Measurements from ENCODE around the gene GABBR1. TPM values are rescaled to one million over a fixed set of nuclear protein-coding genes. Genes with fewer than 3 reads are reported as not detected.

GABBR1 gene
- polyA plus RNA-seq, 1 donor (not counting 4 experiments of a cell fraction or from before 2014, with no cell fraction given) = 18.9 TPM

GRCh38 chr6:29603456-29603855, 29.5 kb downstream of the GABBR1 start:
- dilution Hi-C loops (cut with MboI; ENCODE audit: extremely low pct_ligation_motif_present, low sequenced_read_pairs) = no loop called here
- no peak for DNase-seq (ENCODE audit: low read depth, low spot score)

GRCh38 chr6:29602564-29603361, 30.2 kb downstream of the GABBR1 start:
- peaks cover 41% of the 10 kb centered on the region in 2 experiments for H3K36me3 ChIP-seq (ENCODE audit: control insufficient read depth in 2 of 2, extremely low read depth in 1 of 2, insufficient read depth in 2 of 2, low read length in 2 of 2)
- H3K9me1 ChIP-seq (ENCODE audit: control insufficient read depth, extremely low read depth, insufficient read depth, low read length) = no peaks in the 10 kb centered on the region
- DNase-seq (ENCODE audit: low read depth, low spot score) (no peak), FAIRE-seq (no peak)
- H4K20me1 ChIP-seq (ENCODE audit: control insufficient read depth, extremely low read depth, insufficient read depth, low read length) = no peaks in the 10 kb centered on the region
- H3K27ac ChIP-seq (ENCODE audit: control insufficient read depth, insufficient read depth, low read length) = no peak overlapping the region
- no peaks in the 10 kb centered on the region for H3K4me1 ChIP-seq (ENCODE audit: control insufficient read depth, extremely low read depth, insufficient read depth, low read length)
- no peak overlapping the region for H3K9ac ChIP-seq (ENCODE audit: control insufficient read depth, extremely low read depth, insufficient read depth, low read length)
- H3K9me3 ChIP-seq (ENCODE audit: control insufficient read depth, low read depth, low read length) = no peaks in the 10 kb centered on the region
- no peaks in the 10 kb centered on the region for H3K79me2 ChIP-seq (ENCODE audit: control insufficient read depth, insufficient read depth, low read length)
- no peak overlapping the region for H2AFZ ChIP-seq (ENCODE audit: control insufficient read depth, low read length)
- dilution Hi-C loops (cut with MboI; ENCODE audit: extremely low pct_ligation_motif_present, low sequenced_read_pairs) = no loop called here
- H3K4me3 ChIP-seq (ENCODE audit: control insufficient read depth in 2 of 3, extremely low read depth in 1 of 3, insufficient read depth in 2 of 3, low read depth in 1 of 3, low read length in 3 of 3) = no peak overlapping the region
- TF ChIP-seq EZH2 (IDR thresholded peaks at IDR 0.05; ENCODE audit: low read length) = no peak
- no peak for TF ChIP-seq CTCF (optimal IDR thresholded peaks at IDR 0.05 in 1 of 3, IDR thresholded peaks at IDR 0.05 in 1 of 3, conservative IDR thresholded peaks at IDR 0.05 in 1 of 3; ENCODE audit: extremely low read depth in 1 of 3, insufficient read depth in 2 of 3, low read length in 3 of 3)
- no peaks in the 10 kb centered on the region for H3K27me3 ChIP-seq (ENCODE audit: control insufficient read depth, extremely low read depth, insufficient read depth, low read length)
- no peak overlapping the region for H3K4me2 ChIP-seq (ENCODE audit: control insufficient read depth, extremely low read depth, insufficient read depth, low read depth, low read length)

More at GRCh38 chr6:29603456-29603855, 29.5 kb downstream of the GABBR1 start:
- H3K4me1 ChIP-seq (ENCODE audit: control insufficient read depth, extremely low read depth, insufficient read depth, low read length) = no peaks in the 10 kb centered on the region
- no peak overlapping the region for H2AFZ ChIP-seq (ENCODE audit: control insufficient read depth, low read length)
- H3K9me1 ChIP-seq (ENCODE audit: control insufficient read depth, extremely low read depth, insufficient read depth, low read length) = no peaks in the 10 kb centered on the region
- no peak overlapping the region for H3K4me3 ChIP-seq (ENCODE audit: control insufficient read depth in 2 of 3, extremely low read depth in 1 of 3, insufficient read depth in 2 of 3, low read depth in 1 of 3, low read length in 3 of 3)
- TF ChIP-seq EZH2 (IDR thresholded peaks at IDR 0.05; ENCODE audit: low read length) (no peak), CTCF (optimal IDR thresholded peaks at IDR 0.05 in 1 of 3, IDR thresholded peaks at IDR 0.05 in 1 of 3, conservative IDR thresholded peaks at IDR 0.05 in 1 of 3; ENCODE audit: extremely low read depth in 1 of 3, insufficient read depth in 2 of 3, low read length in 3 of 3) (no peak)
- H3K36me3 ChIP-seq (ENCODE audit: control insufficient read depth in 2 of 2, extremely low read depth in 1 of 2, insufficient read depth in 2 of 2, low read length in 2 of 2) = peaks cover 45 to 47% of the 10 kb centered on the region in 2 experiments
- no peaks in the 10 kb centered on the region for H3K27me3 ChIP-seq (ENCODE audit: control insufficient read depth, extremely low read depth, insufficient read depth, low read length)
- H3K27ac ChIP-seq (ENCODE audit: control insufficient read depth, insufficient read depth, low read length) = no peak overlapping the region
- no peak overlapping the region for H3K9ac ChIP-seq (ENCODE audit: control insufficient read depth, extremely low read depth, insufficient read depth, low read length)
- H3K4me2 ChIP-seq (ENCODE audit: control insufficient read depth, extremely low read depth, insufficient read depth, low read depth, low read length) = no peak overlapping the region
- no peaks in the 10 kb centered on the region for H4K20me1 ChIP-seq (ENCODE audit: control insufficient read depth, extremely low read depth, insufficient read depth, low read length)
- no peak for FAIRE-seq
- no peaks in the 10 kb centered on the region for H3K9me3 ChIP-seq (ENCODE audit: control insufficient read depth, low read depth, low read length)
- no peaks in the 10 kb centered on the region for H3K79me2 ChIP-seq (ENCODE audit: control insufficient read depth, insufficient read depth, low read length)

All from keratinocyte (primary cell).